Measurements from ENCODE around the gene HSP90AB1. TPM values are rescaled to one million over a fixed set of nuclear protein-coding genes. Genes with fewer than 3 reads are reported as not detected.

The HSP90AB1 gene
- 100 to 1,000 TPM; 105 to 371 (median 242) TPM for total RNA-seq

GRCh38 chr6:44246663-44247337, at the start of gene HSP90AB1:
Gene HSP90AB1, plus strand, starts transcription at chr6:44247101. Its CDS starts 1,529 bp downstream, at chr6:44248630.
- no peaks in the 10 kb centered on the region for H3K9me3 ChIP-seq
- H3K4me3 ChIP-seq = peak within 1 kb of the TSS; percentile 77 to 98 (median 86)
- H3K4me1 ChIP-seq = peaks cover 4 to 28% (median 16%) of the 10 kb centered on the region in 4 donors
- TF ChIP-seq EP300 (IDR thresholded peaks at IDR 0.05; ENCODE audit: low read depth) (no peak), POLR2A (IDR thresholded peaks at IDR 0.05) (peak; percentile 100), POLR2AphosphoS5 (IDR thresholded peaks at IDR 0.05) (peak; percentile 99 to 100 (median 100))
- TF ChIP-seq, protein P1, sequence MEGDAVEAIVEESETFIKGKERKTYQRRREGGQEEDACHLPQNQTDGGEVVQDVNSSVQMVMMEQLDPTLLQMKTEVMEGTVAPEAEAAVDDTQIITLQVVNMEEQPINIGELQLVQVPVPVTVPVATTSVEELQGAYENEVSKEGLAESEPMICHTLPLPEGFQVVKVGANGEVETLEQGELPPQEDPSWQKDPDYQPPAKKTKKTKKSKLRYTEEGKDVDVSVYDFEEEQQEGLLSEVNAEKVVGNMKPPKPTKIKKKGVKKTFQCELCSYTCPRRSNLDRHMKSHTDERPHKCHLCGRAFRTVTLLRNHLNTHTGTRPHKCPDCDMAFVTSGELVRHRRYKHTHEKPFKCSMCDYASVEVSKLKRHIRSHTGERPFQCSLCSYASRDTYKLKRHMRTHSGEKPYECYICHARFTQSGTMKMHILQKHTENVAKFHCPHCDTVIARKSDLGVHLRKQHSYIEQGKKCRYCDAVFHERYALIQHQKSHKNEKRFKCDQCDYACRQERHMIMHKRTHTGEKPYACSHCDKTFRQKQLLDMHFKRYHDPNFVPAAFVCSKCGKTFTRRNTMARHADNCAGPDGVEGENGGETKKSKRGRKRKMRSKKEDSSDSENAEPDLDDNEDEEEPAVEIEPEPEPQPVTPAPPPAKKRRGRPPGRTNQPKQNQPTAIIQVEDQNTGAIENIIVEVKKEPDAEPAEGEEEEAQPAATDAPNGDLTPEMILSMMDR (IDR thresholded peaks at IDR 0.05) = peak in 1 of 5 experiments; percentile 6
- DNase-seq = peak; percentile 98
- in situ Hi-C loops (cut with MboI; ENCODE audit: low pct_ligation_motif_present in 1 of 4, low pct_unique_long_range_greater_than_20kb in 1 of 4, low sequenced_read_pairs in 3 of 4) (no loop called here), intact Hi-C loops (cut with DNase I; ENCODE audit: low total_unique reads) (no loop called here)
- H3K27me3 ChIP-seq = no peaks in the 10 kb centered on the region
- WGBS, 2 donors (ENCODE audit: low coverage in 1 of 2) = 0 to 1% methylated on average over 11 to 31 of the region's 34 CpGs
- H3K36me3 ChIP-seq = peaks cover 0 to 30% (median 11%) of the 10 kb centered on the region in 4 donors
- H3K27ac ChIP-seq = peak within 1 kb of the TSS; percentile 93 to 99 (median 95)

DNA sequence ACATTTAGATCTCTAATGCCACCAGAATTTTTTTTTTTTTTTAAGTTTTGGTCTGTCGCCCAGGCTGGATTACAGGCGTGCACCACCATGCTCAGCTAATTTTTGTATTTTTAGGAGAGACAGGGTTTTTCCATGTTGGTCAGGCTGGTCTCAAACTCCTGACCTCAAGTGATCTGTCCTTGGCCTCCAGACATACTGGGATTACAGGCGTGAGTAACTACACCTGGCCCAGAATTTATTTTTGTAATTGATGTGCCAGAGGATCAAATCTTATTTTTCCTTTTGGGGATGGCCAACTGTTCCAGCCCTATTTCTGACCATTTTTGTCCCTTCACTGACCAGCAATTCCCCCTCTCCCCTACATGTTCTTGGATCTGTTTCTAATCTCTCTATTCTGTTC, 48.2 kb upstream of the HSP90AB1 start:
- H3K27me3 ChIP-seq = no peaks in the 10 kb centered on the region
- H3K9me3 ChIP-seq = no peaks in the 10 kb centered on the region
- intact Hi-C loops (cut with DNase I; ENCODE audit: low total_unique reads) = no loop called here
- DNase-seq = no peak
- TF ChIP-seq POLR2A (IDR thresholded peaks at IDR 0.05) = no peak
- TF ChIP-seq POLR2AphosphoS5 (IDR thresholded peaks at IDR 0.05) = no peak
- TF ChIP-seq, protein P1 (IDR thresholded peaks at IDR 0.05) = no peak
- no peak for TF ChIP-seq EP300 (IDR thresholded peaks at IDR 0.05; ENCODE audit: low read depth)
- 68 to 80% methylated on average over 1 to 3 of the region's 3 CpGs for WGBS, 2 donors (ENCODE audit: low coverage in 1 of 2)
- in situ Hi-C loops (cut with MboI; ENCODE audit: low pct_ligation_motif_present in 1 of 4, low pct_unique_long_range_greater_than_20kb in 1 of 4, low sequenced_read_pairs in 3 of 4) = no loop called here
- peaks cover 0 to 16% (median 10%) of the 10 kb centered on the region in 4 donors for H3K4me1 ChIP-seq
- H3K27ac ChIP-seq = no peak overlapping the region
- no peak overlapping the region for H3K4me3 ChIP-seq
- H3K36me3 ChIP-seq = no peaks in the 10 kb centered on the region

GRCh38 chr6:44199883-44200282, 47.0 kb upstream of the HSP90AB1 start:
- no peaks in the 10 kb centered on the region for H3K27me3 ChIP-seq
- in situ Hi-C loops (cut with MboI; ENCODE audit: low pct_ligation_motif_present in 1 of 4, low pct_unique_long_range_greater_than_20kb in 1 of 4, low sequenced_read_pairs in 3 of 4) = no loop called here
- 99% methylated on average over 4 of the region's 4 CpGs; no CpG with 5 or more reads in 1 of the 2 donors for WGBS, 2 donors (ENCODE audit: low coverage in 1 of 2)
- no peaks in the 10 kb centered on the region for H3K9me3 ChIP-seq
- DNase-seq = no peak
- H3K4me3 ChIP-seq = no peak overlapping the region
- intact Hi-C loops (cut with DNase I; ENCODE audit: low total_unique reads) = no loop called here
- H3K36me3 ChIP-seq = no peaks in the 10 kb centered on the region
- H3K27ac ChIP-seq = no peak overlapping the region
- TF ChIP-seq, protein P1 (IDR thresholded peaks at IDR 0.05) = no peak
- TF ChIP-seq POLR2AphosphoS5 (IDR thresholded peaks at IDR 0.05) = no peak
- no peak for TF ChIP-seq EP300 (IDR thresholded peaks at IDR 0.05; ENCODE audit: low read depth)
- TF ChIP-seq POLR2A (IDR thresholded peaks at IDR 0.05) = no peak
- H3K4me1 ChIP-seq = peaks cover 0 to 22% (median 14%) of the 10 kb centered on the region in 4 donors

GRCh38 chr6:44201200-44201599, 45.7 kb upstream of the HSP90AB1 start:
- intact Hi-C loops (cut with DNase I; ENCODE audit: low total_unique reads) (no loop called here), in situ Hi-C loops (cut with MboI; ENCODE audit: low pct_ligation_motif_present in 1 of 4, low pct_unique_long_range_greater_than_20kb in 1 of 4, low sequenced_read_pairs in 3 of 4) (no loop called here)
- peaks cover 0 to 22% (median 14%) of the 10 kb centered on the region in 4 donors for H3K4me1 ChIP-seq
- H3K36me3 ChIP-seq = no peaks in the 10 kb centered on the region
- H3K9me3 ChIP-seq = no peaks in the 10 kb centered on the region
- H3K27ac ChIP-seq = peak overlapping the region in 1 of 4 donors; percentile 11
- DNase-seq = peak; percentile 72
- H3K27me3 ChIP-seq = no peaks in the 10 kb centered on the region
- 79% methylated on average over 3 of the region's 3 CpGs; no CpG with 5 or more reads in 1 of the 2 donors for WGBS, 2 donors (ENCODE audit: low coverage in 1 of 2)
- H3K4me3 ChIP-seq = no peak overlapping the region
- TF ChIP-seq, protein P1 (IDR thresholded peaks at IDR 0.05) = no peak
- no peak for TF ChIP-seq POLR2A (IDR thresholded peaks at IDR 0.05)
- TF ChIP-seq POLR2AphosphoS5 (IDR thresholded peaks at IDR 0.05) = no peak
